ENCODE data around the gene VSNL1.

Gene VSNL1

GRCh38 chr2:17627434-17627833 is 86.9 kb downstream of the VSNL1 start:
- no peak for DNase-seq
- in situ Hi-C loops (cut with HindIII; ENCODE audit: low pct_ligation_motif_present, low pct_unique_long_range_greater_than_20kb, low sequenced_read_pairs), result no loop called here

GRCh38 chr2:17628349-17629261 is 88.1 kb downstream of the VSNL1 start:
- no peak for DNase-seq
- in situ Hi-C loops (cut with HindIII; ENCODE audit: low pct_ligation_motif_present, low pct_unique_long_range_greater_than_20kb, low sequenced_read_pairs), result no loop called here

DNA sequence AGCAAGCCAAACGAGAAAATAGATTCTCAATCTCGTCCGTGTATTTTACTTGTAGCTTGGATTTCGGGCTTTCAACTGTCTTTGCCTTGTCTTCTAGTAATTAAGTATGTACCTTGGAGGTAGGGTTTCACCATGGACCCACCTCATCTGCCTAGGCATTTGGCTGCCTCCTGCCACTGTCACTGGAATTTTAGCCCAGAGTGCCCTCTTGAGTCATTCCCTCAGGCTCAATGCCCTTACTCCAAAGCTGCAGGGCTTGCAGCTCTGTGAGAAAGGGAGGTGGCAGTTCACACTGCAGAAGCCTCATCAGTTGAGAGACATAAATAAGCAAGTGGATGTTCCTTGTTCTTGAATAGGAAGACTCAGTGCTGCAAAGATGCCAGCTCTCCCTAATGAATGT is 89.6 kb downstream of the VSNL1 start:
- in situ Hi-C loops (cut with HindIII; ENCODE audit: low pct_ligation_motif_present, low pct_unique_long_range_greater_than_20kb, low sequenced_read_pairs), result no loop called here
- DNase-seq, result no peak

DNA sequence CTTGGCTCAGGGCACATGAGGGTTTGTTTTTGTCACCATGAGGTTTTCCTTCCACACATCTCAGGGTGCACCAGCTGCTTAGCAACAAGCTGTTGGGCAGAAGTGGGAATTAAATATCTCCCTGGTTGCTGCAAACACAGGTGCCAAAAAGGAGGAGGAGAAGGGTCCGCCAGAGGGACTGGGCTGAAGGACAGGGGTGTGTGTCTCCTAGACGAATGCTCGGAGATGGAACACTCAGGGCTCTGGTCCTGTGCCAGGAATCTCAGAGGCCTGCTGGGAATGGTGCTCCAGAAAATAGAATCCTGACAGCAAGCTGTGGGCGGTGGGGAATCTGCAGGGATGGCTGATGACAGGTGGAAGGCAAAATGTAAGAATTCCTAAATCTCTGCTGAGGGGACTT is 94.5 kb downstream of the VSNL1 start:
- no peak for DNase-seq
- in situ Hi-C loops (cut with HindIII; ENCODE audit: low pct_ligation_motif_present, low pct_unique_long_range_greater_than_20kb, low sequenced_read_pairs), result no loop called here

- in situ Hi-C loops (cut with HindIII; ENCODE audit: low pct_ligation_motif_present, low pct_unique_long_range_greater_than_20kb, low sequenced_read_pairs), result no loop called here
- no peak for DNase-seq
Observed at GRCh38 chr2:17636257-17636656, 95.8 kb downstream of the VSNL1 start.

DNA sequence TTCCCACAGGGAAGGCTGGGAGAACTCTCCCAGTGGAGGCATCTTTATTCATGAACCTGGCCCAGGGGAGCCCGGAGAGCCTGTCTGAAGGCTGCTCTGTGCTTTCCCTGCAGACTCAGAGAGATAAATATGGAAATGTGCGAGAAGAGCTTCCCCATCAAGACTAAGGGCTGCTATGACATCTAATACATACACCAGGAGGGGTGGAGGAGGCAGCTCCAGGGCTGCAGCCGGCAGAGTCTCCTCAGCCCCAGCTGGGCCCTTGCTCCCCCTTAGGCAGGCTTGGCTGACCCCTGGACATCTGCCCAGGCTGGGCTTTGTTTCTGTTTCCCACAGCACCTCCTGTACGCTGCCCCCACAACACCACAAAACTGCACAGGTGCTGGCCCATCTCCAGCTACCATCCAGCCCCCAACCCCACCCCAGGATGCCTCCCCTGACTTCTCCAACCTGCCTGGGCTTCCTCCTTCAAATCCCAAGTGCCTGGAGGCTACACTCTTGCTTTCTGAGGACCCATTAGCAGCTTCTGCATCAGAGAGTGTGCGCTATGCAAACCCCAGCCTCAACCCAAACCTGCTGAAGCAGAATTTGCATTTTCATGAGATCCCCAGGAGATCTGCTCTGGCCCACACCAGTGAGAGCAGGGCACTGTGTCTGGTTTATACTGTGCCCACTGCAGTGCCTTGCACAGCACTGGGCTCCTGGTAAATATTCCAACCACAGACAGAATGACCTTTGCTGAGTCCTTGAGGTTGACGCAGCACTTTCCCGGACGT is 96.8 kb downstream of the VSNL1 start:
- in situ Hi-C loops (cut with HindIII; ENCODE audit: low pct_ligation_motif_present, low pct_unique_long_range_greater_than_20kb, low sequenced_read_pairs), result no loop called here
- no peak for DNase-seq

DNA sequence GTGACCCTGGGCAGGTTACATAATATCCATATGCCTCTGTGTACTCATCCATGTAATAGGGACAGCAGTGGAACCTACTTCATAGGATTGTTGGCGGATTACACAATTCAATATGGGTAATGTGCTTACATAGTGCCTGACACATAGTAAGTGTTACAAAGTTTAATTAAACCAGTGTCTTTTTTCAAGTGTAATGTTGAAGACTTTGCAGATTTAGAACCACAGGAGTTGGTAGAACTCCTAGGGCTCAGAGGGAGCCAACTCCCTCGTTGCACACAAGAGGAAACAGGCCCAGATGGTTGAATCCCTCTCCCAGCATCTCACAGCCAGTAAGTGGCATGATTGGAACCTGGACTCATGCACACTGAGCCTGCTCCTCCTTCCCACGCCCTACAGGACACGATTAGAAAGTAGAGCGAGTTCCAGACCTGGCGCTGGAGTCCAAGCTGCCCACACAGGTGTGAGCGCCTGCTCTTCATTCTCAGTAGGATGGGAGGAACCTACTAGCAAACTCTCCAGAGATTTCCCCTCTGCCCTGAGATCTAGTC is 97.8 kb downstream of the VSNL1 start:
- in situ Hi-C loops (cut with HindIII; ENCODE audit: low pct_ligation_motif_present, low pct_unique_long_range_greater_than_20kb, low sequenced_read_pairs), result no loop called here
- DNase-seq, result no peak

GRCh38 chr2:17640406-17640805 is 99.9 kb downstream of the VSNL1 start:
- DNase-seq, result no peak
- in situ Hi-C loops (cut with HindIII; ENCODE audit: low pct_ligation_motif_present, low pct_unique_long_range_greater_than_20kb, low sequenced_read_pairs), result no loop called here

DNA sequence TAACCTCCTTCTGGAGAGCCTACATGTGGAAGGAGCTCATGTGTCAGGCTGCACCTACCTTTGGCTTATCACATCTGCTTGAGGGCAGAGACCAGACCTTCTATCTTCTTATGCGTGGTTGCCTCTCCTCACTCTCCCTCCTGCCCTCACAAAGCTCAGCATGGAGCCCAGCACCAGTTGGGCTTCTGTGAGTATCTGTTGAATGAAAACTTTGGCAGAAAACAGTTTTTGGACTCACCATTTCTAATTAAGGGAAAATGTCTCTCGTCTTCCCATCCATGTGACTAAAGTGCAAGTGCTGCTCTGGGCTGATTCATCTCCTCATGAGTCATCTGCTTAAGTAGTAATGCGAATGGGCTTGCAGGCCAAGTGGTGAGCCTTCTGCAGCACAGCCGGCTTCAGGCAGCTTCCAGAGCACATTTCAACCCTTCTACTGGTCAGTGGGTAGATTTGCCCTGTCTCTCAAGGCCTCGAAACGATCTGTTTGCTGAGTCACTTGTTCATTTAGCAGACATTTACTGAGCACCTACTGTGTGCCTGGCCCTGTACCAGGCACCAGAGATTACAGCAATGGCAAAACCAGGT is 102.6 kb downstream of the VSNL1 start:
- DNase-seq, result peak; percentile 86
- in situ Hi-C loops (cut with HindIII; ENCODE audit: low pct_ligation_motif_present, low pct_unique_long_range_greater_than_20kb, low sequenced_read_pairs), result no loop called here

GRCh38 chr2:17644997-17645720 is 104.7 kb downstream of the VSNL1 start:
- in situ Hi-C loops (cut with HindIII; ENCODE audit: low pct_ligation_motif_present, low pct_unique_long_range_greater_than_20kb, low sequenced_read_pairs), result no loop called here
- DNase-seq, result no peak

DNA sequence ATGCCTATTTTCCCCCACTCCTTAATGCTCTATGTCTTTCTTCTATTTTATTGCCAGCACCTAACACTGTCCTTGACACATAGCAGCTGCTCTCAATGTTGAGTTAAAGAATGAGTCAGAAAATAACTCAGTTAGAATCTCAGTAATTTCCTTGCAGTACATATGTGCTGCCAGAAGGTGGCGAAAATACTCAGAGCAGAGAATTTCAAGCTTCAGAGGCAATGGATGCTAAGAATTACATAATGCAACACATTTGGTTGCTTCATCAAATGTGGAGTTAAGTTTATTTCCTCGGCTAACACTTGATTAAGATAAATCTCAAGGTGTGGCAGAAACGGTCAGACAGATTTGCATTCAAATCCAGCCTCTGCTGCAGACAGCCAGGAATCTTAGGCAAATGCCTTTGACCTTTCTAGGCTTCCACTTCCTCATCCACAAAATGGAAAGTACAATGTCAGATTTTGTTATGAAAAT is 105.6 kb downstream of the VSNL1 start:
- peak; percentile 78 for DNase-seq
- in situ Hi-C loops (cut with HindIII; ENCODE audit: low pct_ligation_motif_present, low pct_unique_long_range_greater_than_20kb, low sequenced_read_pairs), result no loop called here

GRCh38 chr2:17646838-17647701 is 106.6 kb downstream of the VSNL1 start:
- no peak for DNase-seq
- in situ Hi-C loops (cut with HindIII; ENCODE audit: low pct_ligation_motif_present, low pct_unique_long_range_greater_than_20kb, low sequenced_read_pairs), result no loop called here

DNA sequence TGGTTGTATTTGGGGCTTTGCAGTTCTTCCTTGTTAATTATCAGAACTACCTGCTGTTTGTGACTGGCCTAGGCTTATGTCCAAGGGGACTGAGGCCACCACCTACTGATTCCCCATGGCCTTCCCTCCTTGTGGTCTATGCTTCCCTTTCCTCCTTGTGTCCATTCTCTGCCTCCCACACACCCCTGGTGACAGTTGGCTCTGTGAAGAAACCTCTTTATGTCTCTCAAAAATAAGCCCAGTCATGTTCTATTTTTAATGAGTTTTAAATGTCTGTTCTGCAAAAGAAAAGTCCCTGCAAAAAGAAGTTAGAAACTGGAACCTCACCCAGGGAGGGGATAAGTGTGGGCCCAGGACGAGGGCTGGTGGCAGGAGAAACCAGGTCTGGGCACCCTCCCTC is 108.1 kb downstream of the VSNL1 start:
- DNase-seq, result no peak
- in situ Hi-C loops (cut with HindIII; ENCODE audit: low pct_ligation_motif_present, low pct_unique_long_range_greater_than_20kb, low sequenced_read_pairs), result no loop called here

DNA sequence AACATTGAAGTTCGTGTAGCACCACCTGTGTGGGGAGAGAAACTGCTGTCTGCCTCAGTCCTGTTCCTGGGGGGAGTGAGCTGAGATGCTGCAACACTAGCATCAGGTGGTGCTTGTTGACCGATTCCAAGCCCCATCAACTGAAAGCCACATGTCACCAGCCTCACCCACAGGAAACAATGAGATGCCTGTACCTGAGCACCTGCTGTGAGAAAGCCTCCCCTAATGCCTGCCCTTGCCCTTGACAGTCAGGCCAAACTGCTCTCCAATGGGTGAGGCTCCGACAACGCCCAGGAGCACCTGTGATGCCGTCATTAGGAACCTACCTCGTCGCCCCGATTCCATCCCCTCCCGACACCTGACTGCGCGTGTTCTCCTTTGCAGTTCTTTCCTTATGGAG is 108.5 kb downstream of the VSNL1 start:
- in situ Hi-C loops (cut with HindIII; ENCODE audit: low pct_ligation_motif_present, low pct_unique_long_range_greater_than_20kb, low sequenced_read_pairs), result no loop called here
- no peak for DNase-seq

GRCh38 chr2:17652681-17653394 is 112.3 kb downstream of the VSNL1 start:
- no peak for DNase-seq

GRCh38 chr2:17657759-17658158 is 117.3 kb downstream of the VSNL1 start:
- in situ Hi-C loops (cut with HindIII; ENCODE audit: low pct_ligation_motif_present, low pct_unique_long_range_greater_than_20kb, low sequenced_read_pairs), result no loop called here
- no peak for DNase-seq

More at GRCh38 chr2:17652681-17653394, 112.3 kb downstream of the VSNL1 start:
- in situ Hi-C loops (cut with HindIII; ENCODE audit: low pct_ligation_motif_present, low pct_unique_long_range_greater_than_20kb, low sequenced_read_pairs), result no loop called here

GRCh38 chr2:17658251-17658843 is 117.9 kb downstream of the VSNL1 start:
- in situ Hi-C loops (cut with HindIII; ENCODE audit: low pct_ligation_motif_present, low pct_unique_long_range_greater_than_20kb, low sequenced_read_pairs), result no loop called here
- no peak for DNase-seq
